Ishikawa (cell line): ENCODE results near the gene ORC1.

ENCODE experiments used
- MAX ChIP-seq: IDR thresholded peaks from 2 replicates; pipeline ENCODE4 v1.6.1; 2012
- RAD21 ChIP-seq: IDR thresholded peaks from 2 replicates; pipeline ENCODE4 v1.6.1; 2012; ENCODE audit warnings: low read depth
- REST ChIP-seq: IDR thresholded peaks from 2 replicates; pipeline ENCODE4 v1.6.1; 2012; ENCODE audit warnings: low read depth, mild to moderate bottlenecking
- TAF1 ChIP-seq: IDR thresholded peaks from 2 replicates; pipeline ENCODE4 v1.6.1; 2012; ENCODE audit warnings: low read depth, mild to moderate bottlenecking
- TEAD4 ChIP-seq: IDR thresholded peaks from 2 replicates; pipeline ENCODE4 v1.6.1; 2012
- YY1 ChIP-seq: IDR thresholded peaks from 2 replicates; pipeline ENCODE4 v1.6.1; 2012; ENCODE audit warnings: low read depth

- TF ChIP-seq REST: no peak
- TF ChIP-seq RAD21: no peak
- TF ChIP-seq TEAD4: no peak
- no peak for TF ChIP-seq MAX
- TF ChIP-seq YY1: no peak
- TF ChIP-seq TAF1: no peak
Measured at GRCh38 chr1:52364235-52364839, 39.9 kb downstream of the ORC1 start.
